Measurements from ENCODE around the gene UCK2. TPM values are rescaled to one million over a fixed set of nuclear protein-coding genes. Genes with fewer than 3 reads are reported as not detected.
A peak's percentile ranks its signal among the peaks of the same experiment; 100 is the strongest.

UCK2 gene
- total and polyA plus RNA-seq, 2 of the 8 experiments (the other 6 are each of a cell fraction or from before 2014, with no cell fraction given): 103 to 109 TPM

GRCh38 chr1:165836664-165837482, 9.5 kb downstream of the UCK2 start (continued):
- TF ChIP-seq MAFK (IDR thresholded peaks at IDR 0.05; ENCODE audit: low read depth, low read length): peak; percentile 82; the same call in 1 of the 2 replicates

All from H1 (cell line).